ENCODE results near the gene EPB41L4B.

- TF ChIP-seq POLR2AphosphoS5 (IDR thresholded peaks at IDR 0.05) (no peak), CTCF (IDR thresholded peaks at IDR 0.05) (no peak), POLR2A (IDR thresholded peaks at IDR 0.05; ENCODE audit: low read depth) (no peak), EP300 (IDR thresholded peaks at IDR 0.05) (no peak)
These were observed 182.4 kb downstream of the EPB41L4B start for GRCh38 chr9:109138421-109138820.

Measured in esophagus muscularis mucosa (tissue), 4 donors.